Peyer's patch (tissue), 4 donors: ENCODE data around the gene APC. TPM values are rescaled to one million over a fixed set of nuclear protein-coding genes. Genes with fewer than 3 reads are reported as not detected.
"Not testable (repeated sequence)": the region's sequence is repeated elsewhere in the genome, so short reads cannot be mapped to it uniquely, and the experiment has no call there.

Experiments used
- DNase-seq, 3 donors: peaks; one replicate each; pipeline ENCODE4 v3.0.0-alpha.2; 2017 to 2019
- H3K27ac ChIP-seq, 4 donors: fragments of 200-600 bp; sonication (generic); one replicate each; pipeline ENCODE4 v1.5.1; 2016 to 2019
- H3K27me3 ChIP-seq, 2 donors: fragments of 200-600 bp; sonication (generic); one replicate each; pipeline ENCODE4 v1.5.1; 2019
- H3K36me3 ChIP-seq, 3 donors: fragments of 200-600 bp; sonication (generic); one replicate each; pipeline ENCODE4 v1.5.1; 2016 to 2019
- H3K4me1 ChIP-seq, 4 donors: fragments of 200-600 bp; sonication (generic); one replicate each; pipeline ENCODE4 v1.5.1; 2016 to 2019
- H3K4me3 ChIP-seq, 4 donors: fragments of 200-600 bp; sonication (generic); 1 replicate in 3 of 4; 2 replicates in 1 of 4; pipeline ENCODE4 v1.5.1; 2016 to 2019; ENCODE audit warnings: mild to moderate bottlenecking in 1 of 4
- H3K9me3 ChIP-seq, 4 donors: fragments of 200-600 bp; sonication (generic); one replicate each; pipeline ENCODE4 v1.5.1; 2016 to 2019; ENCODE audit warnings: mild to moderate bottlenecking in 1 of 4
- CTCF ChIP-seq, 6 experiments: fragments of 450-650 bp in 4 of 6; fragments of 200-600 bp in 2 of 6; sonication (generic) in 1 of 6; IDR thresholded peaks; one replicate each; pipeline ENCODE4 v1.5.1; 2017 to 2019; ENCODE audit warnings: antibody characterized with exemption in 6 of 6, mild to moderate bottlenecking in 3 of 6, moderate library complexity in 1 of 6
- POLR2A ChIP-seq, 2 donors: fragments of 450-650 bp; IDR thresholded peaks; one replicate each; pipeline ENCODE4 v1.5.1; 2017; ENCODE audit warnings: antibody characterized with exemption in 2 of 2, mild to moderate bottlenecking in 2 of 2, moderate library complexity in 2 of 2
- total RNA-seq, 4 donors: library from RNA; depleted of rRNA; stranded (reverse); fragments of >200 nt; gene quantifications; one replicate each; pipeline ENCODE4 v1.1.0, GENCODE V29; 2016

The APC gene
- total RNA-seq, 4 donors from 2014 or later = 71.0 to 148 (median 106) TPM

DNA sequence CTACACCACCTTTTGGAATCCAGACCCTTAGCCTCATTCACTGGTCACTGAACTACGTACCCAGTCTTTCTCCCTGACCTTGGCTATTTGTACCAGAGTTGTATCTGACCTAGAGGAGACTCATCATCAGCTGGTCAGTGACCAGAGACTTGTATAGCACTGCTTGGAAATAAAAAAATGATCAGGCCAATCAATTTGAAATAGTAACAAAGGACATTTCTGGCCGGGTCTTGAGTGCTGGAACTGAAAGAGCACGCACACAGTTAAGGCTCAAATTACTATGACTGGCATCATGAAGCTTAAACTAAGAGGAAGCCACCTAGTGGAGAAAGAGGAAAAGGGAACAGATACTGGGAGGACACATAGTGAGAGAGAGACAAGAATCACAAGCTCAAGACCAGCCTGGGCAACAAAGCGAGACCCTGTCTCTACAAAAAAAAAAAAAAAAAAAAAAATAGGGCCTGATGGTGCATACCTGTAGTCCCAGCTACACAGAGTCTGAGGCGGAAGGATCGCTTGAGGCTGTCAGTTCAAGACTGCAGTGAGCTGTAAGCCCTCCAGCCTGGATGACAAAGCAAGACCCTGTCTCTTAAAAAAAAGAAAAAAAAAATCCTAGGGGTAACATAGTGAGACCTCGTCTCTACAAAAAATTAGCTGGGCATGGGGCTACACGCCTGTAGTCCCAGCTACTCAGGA is 110.6 kb downstream of the APC start:
- H3K27me3 ChIP-seq = no peaks in the 10 kb centered on the region
- TF ChIP-seq POLR2A (IDR thresholded peaks at IDR 0.05) = no peak
- TF ChIP-seq CTCF (IDR thresholded peaks at IDR 0.05) = peak; percentile 33 to 69 (median 64)
- DNase-seq = no peak
- no peaks in the 10 kb centered on the region for H3K36me3 ChIP-seq
- no peaks in the 10 kb centered on the region for H3K9me3 ChIP-seq
- H3K4me1 ChIP-seq = no peaks in the 10 kb centered on the region
- no peak overlapping the region for H3K4me3 ChIP-seq
- H3K27ac ChIP-seq = no peak overlapping the region

- H3K4me1 ChIP-seq = no peaks in the 10 kb centered on the region
- no peaks in the 10 kb centered on the region for H3K36me3 ChIP-seq
- no peak overlapping the region for H3K27ac ChIP-seq
- no peak overlapping the region for H3K4me3 ChIP-seq
- H3K27me3 ChIP-seq = no peaks in the 10 kb centered on the region
- DNase-seq = no peak
- H3K9me3 ChIP-seq = no peaks in the 10 kb centered on the region
- no peak for TF ChIP-seq CTCF (IDR thresholded peaks at IDR 0.05)
- TF ChIP-seq POLR2A (IDR thresholded peaks at IDR 0.05) = no peak
Measured at GRCh38 chr5:112849912-112850311, 112.2 kb downstream of the APC start.

GRCh38 chr5:112854651-112855050 is 117.0 kb downstream of the APC start:
- no peak overlapping the region for H3K27ac ChIP-seq
- H3K27me3 ChIP-seq = no peaks in the 10 kb centered on the region
- DNase-seq = no peak
- no peaks in the 10 kb centered on the region for H3K9me3 ChIP-seq
- no peak overlapping the region for H3K4me3 ChIP-seq
- H3K4me1 ChIP-seq = no peaks in the 10 kb centered on the region
- no peaks in the 10 kb centered on the region for H3K36me3 ChIP-seq
- TF ChIP-seq CTCF (IDR thresholded peaks at IDR 0.05) = no peak
- TF ChIP-seq POLR2A (IDR thresholded peaks at IDR 0.05) = no peak

DNA sequence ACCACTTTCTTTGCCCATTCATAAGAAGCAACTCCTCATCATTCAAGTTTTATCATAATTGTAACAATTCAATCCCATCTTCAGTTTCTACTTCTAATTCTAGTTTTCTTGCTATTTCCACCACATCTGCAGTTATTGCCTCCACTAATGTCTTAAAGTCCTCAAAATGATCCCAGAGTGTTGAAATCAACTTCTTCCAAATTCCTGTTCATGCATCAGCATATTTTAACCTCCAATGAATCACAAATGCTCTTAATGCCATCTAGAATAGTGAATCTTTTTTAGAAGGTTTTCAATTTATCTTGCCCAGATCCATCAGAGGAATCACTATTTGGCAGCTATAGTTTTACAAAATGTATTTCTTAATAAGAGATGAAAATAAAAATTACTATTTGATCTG is 120.2 kb downstream of the APC start:
- Histone ChIP-seq H3K27ac (no peak overlapping the region), H3K36me3 (no peaks in the 10 kb centered on the region), H3K4me1 (peaks cover 0 to 11% (median 2%) of the 10 kb centered on the region in 4 donors), H3K4me3 (no peak overlapping the region), H3K9me3 (no peaks in the 10 kb centered on the region), H3K27me3 (no peaks in the 10 kb centered on the region)
- TF ChIP-seq POLR2A (IDR thresholded peaks at IDR 0.05) (no peak), CTCF (IDR thresholded peaks at IDR 0.05) (no peak)
- DNase-seq = no peak

DNA sequence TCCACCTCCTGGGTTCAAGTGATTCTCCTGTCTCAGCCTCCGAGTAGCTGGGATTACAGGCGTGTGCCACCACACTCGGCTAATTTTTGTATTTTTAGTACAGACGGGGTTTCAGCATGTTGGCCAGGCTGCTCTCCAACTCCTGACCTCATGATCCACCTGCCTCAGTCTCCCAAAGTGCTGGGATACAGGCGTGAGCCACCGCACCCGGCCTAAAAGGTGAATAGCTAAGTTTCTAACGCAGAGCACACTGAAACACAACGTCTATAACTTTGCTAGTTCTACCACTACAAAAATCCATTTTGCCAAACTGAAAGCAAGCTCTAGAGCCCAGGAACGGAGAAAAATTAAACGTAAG is 122.9 kb downstream of the APC start:
- not testable (repeated sequence) for DNase-seq, H3K9me3 ChIP-seq, H3K27me3 ChIP-seq
- Histone ChIP-seq H3K4me3 (peak overlapping the region; percentile 59 to 88 (median 75)), H3K36me3 (peaks cover 0 to 21% (median 0%) of the 10 kb centered on the region in 3 donors), H3K27ac (peak overlapping the region; percentile 64 to 86 (median 80)), H3K4me1 (peaks cover 0 to 18% (median 2%) of the 10 kb centered on the region in 4 donors)

GRCh38 chr5:112860929-112861637 is 123.4 kb downstream of the APC start, which contains the start of gene SRP19:
SRP19 (plus strand) TSS chr5:112861287; CDS start chr5:112861377, 90 bp downstream.
- Histone ChIP-seq H3K4me3 (peak within 1 kb of the TSS; percentile 59 to 88 (median 75)), H3K9me3 (no peaks in the 10 kb centered on the region), H3K4me1 (peaks cover 0 to 18% (median 2%) of the 10 kb centered on the region in 4 donors), H3K36me3 (peaks cover 0 to 27% (median 0%) of the 10 kb centered on the region in 3 donors), H3K27ac (peak within 1 kb of the TSS; percentile 64 to 86 (median 80)), H3K27me3 (no peaks in the 10 kb centered on the region)
- TF ChIP-seq POLR2A (IDR thresholded peaks at IDR 0.05) (peak; percentile 56 to 67), CTCF (IDR thresholded peaks at IDR 0.05) (peak in 2 of 6 experiments; percentile 3 to 16)
- DNase-seq = peak; percentile 91 to 98 (median 94)
